ENCODE data around the gene LY86.

LY86 gene

GRCh38 chr6:6570929-6571671 is 17.4 kb upstream of the LY86 start:
- DNase-seq (ENCODE audit: low read depth): no peak

- no peak for DNase-seq (ENCODE audit: low read depth)
Observed at GRCh38 chr6:6575143-6575542, 13.4 kb upstream of the LY86 start.

DNA sequence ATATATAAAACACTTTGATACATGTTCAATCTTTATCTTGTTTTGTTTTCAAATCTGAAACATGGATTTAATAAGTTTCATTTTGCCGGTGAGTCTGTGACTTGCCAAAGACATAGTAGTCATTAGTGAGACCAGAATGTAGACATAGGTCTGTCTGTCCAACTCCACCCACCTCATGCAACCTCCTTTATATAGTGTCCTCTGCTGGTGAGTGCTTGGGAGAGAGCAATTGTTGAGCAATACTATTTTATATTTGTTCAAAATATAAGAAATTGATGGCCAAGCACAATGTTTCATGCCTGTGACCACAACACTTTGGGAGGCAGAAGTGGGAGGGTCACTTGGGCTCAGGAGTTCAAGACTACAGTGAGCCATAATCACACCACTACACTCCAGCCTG is 10.8 kb upstream of the LY86 start:
- DNase-seq (ENCODE audit: low read depth): no peak

- DNase-seq (ENCODE audit: low read depth): no peak
Observed at GRCh38 chr6:6579281-6579680, 9.2 kb upstream of the LY86 start.

DNA sequence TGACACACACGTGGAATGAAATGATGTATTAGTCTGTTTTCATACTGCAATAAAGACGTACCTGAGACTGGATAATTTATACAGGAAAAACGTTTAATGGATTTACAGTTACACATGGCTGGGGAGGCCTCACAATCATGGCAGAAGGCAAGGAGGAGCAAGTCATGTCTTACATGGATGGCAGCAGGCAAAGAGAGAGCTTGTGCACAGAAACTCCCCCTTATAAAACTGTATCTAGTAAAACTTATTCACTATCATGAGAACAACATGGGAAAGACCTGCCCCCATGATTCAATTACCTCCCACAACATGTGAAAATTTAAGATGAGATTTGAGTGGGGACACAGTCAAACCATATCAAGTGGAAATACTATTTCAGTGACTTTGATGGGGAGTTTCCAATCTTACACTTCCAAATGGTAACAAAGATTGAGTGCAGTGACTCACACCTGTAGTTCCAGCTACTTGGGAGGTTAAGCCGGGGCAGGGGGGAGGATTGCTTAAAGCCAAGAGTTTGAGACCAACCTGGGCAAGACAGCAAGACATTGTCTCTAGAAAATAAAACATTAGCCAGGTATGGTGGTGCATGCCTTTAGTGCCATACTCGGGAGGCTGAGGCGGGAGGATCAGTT is 8.2 kb upstream of the LY86 start:
- no peak for DNase-seq (ENCODE audit: low read depth)

- no peak for DNase-seq (ENCODE audit: low read depth)
Observed at GRCh38 chr6:6581054-6581453, 7.5 kb upstream of the LY86 start.

DNA sequence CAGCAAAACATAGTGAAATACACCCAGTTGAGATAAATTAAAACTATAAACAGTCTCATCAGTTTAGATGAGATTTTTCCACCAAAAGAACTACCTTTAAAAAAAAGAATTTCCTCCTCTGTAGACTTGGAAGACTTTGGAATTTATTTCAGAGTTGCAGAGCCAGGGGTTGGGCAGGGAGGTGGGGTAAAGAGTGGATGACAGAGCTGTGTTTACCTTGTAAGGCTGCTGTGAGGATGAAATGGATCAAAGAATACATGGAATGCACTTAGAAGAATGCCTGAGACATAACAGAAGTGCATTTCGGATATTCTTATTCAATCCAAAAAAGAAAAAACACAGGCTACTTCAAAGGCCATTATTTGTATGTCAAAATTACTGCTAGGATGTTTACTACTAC is 6.4 kb upstream of the LY86 start:
- DNase-seq (ENCODE audit: low read depth): no peak

DNA sequence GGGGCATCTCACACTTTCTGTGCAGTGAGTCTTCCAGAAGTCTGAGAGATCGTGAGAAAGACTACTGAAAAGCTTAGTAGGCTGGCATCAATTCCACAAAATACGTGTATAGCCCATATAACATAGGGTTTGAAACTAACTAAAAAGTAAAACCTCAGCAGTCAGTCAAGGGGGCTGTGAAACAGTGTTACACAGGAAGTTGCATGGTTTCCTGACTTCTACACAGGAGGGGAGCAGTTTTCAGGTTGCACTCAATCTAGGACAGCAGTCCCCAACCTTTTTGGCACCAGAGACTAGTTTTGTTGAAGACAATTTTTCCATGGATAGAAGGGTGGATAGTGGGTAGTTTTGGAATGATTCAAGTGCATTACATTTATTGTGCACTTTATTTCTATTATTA is 4.7 kb upstream of the LY86 start:
- no peak for DNase-seq (ENCODE audit: low read depth)

GRCh38 chr6:6584310-6585002 is 4.1 kb upstream of the LY86 start:
- DNase-seq (ENCODE audit: low read depth): no peak

DNA sequence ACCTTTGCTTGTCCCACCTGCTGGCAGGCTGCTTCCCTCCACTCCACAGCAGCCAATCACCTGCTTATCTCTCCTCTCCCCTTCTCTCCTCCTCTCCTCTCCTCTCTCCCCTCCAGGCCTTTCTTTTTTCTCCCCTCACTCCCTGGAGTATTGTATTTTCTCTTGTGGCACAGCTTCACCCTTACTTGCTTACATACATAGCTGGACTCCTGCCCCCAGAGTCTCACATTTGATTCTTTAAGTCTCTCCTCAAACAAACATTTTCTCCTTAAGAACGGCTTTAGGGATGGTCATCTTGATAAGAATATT is 3.6 kb upstream of the LY86 start:
- no peak for DNase-seq (ENCODE audit: low read depth)

GRCh38 chr6:6586167-6586566 is 2.4 kb upstream of the LY86 start:
- DNase-seq (ENCODE audit: low read depth): no peak

- DNase-seq (ENCODE audit: low read depth): no peak
Observed at GRCh38 chr6:6586671-6587526, 1.6 kb upstream of the LY86 start.

DNA sequence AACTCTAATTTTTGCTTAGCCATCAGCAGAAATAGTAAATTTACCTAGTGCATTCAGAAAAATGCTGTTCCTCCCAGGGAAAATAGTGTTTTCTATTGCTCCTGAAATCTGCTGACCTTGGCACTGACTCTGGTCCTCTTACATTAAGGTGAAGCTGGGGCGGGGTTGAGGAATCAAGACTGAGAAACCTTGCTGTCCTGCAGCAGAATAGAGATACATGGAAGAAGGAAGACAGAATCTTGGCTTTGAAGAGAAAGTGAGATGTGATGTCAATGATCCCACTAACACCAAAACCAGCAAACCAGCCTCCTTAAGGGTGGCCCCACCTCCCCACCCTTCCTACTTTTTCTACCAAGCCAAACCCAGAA is 840 bp upstream of the LY86 start:
- no peak for DNase-seq (ENCODE audit: low read depth)

- no peak for DNase-seq (ENCODE audit: low read depth)
Observed at GRCh38 chr6:6588924-6589709, 597 bp downstream of the LY86 start.

GRCh38 chr6:6590530-6590929 is 2.0 kb downstream of the LY86 start:
- DNase-seq (ENCODE audit: low read depth): no peak

DNA sequence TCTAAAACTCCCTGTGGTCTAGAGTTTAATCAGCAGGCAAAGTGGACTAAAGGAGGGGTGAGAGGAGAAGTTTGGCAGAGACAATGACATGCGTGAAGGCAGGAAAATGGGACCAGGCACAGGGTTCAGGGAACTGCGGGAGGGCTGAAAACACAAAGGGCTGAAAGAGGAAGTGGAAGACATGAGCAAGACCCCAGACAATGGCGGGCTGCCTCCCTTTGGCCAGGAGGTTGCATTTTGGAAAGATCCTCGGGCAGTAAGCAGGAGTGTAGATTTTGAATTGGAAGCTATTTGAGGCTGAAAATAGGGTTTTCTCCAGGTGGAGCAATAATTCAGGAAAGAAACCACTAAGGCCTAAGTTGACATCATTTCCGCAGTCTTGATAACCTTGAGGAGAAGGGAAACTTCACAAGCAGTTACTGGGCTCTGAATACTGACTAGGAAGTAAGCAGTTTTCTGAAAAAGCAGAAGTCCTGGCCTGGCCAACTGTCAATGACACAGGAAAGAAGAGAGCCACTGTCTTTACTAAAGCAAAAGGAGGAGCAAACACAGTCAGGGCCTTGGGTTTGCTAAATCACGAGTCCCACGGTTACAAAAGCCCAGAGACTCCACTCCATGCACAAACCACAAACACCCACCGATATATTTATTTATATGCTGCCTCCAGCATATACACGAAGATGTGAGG is 3.4 kb downstream of the LY86 start:
- no peak for DNase-seq (ENCODE audit: low read depth)

DNA sequence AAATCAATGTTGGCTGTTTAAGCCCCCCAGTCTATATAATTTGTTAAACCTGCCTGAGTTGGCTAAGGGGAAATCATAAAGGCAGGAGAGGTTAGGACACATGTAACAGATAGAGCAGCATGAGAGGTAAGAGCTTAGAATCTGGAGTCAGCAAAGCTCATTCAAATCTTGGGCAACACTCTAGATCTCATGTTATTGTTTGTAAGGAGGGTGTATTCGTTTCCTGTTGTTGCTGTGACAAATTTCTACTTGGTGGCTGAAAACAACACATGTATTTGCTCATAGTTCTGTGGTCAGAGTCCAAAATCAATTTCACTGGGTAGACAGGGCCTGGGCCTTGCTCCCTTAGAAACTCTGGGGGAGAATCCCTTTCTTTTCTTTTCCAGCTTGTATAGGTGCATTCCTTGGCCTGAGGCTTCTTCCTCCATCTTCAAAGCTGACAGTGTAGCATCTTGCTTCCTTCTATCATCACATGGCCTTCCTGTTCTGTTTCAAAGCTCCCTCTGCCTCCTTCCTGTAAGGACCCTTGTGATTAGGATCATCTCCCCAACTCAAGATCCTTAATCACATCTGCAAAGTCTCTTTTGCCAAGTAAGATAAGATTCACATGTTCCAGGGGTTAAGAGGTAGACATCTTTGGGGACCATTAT is 4.4 kb downstream of the LY86 start:
- DNase-seq (ENCODE audit: low read depth): no peak

- DNase-seq (ENCODE audit: low read depth): no peak
Observed at GRCh38 chr6:6593867-6594468, 5.4 kb downstream of the LY86 start.

GRCh38 chr6:6595025-6595424 is 6.5 kb downstream of the LY86 start:
- DNase-seq (ENCODE audit: low read depth): no peak

DNA sequence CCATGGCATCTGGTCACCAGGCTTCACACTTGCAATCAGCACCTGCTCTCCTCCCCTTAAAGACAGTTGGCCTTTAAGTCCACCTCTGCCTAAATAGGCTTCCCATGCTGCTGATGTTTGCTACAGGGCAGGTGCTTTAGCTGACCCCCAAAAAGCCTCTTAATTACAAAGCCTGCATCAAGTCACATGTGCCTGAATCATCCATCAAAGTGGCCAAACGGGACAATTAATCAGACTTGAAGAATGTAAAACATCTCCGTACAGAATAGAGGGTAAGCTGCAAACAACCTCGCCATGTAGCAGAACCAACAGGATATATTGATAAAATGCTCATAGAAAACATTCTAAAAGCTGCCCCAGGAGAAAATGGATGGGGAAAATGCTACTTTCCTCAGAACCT is 7.4 kb downstream of the LY86 start:
- no peak for DNase-seq (ENCODE audit: low read depth)

Measured in non-pigmented ciliary epithelial cell (primary cell).